WTC11 (cell line): Measurements from ENCODE around the gene MRPS16. TPM values are rescaled to one million over a fixed set of nuclear protein-coding genes. Genes with fewer than 3 reads are reported as not detected.
A peak's percentile ranks its signal among the peaks of the same experiment; 100 is the strongest.

Source experiments
- ATAC-seq: fragments of 200-7000 bp; cut with Tn5 transposase; 2 replicates; pipeline ENCODE4 v1.10.0; 2021; ENCODE audit warnings: mild to moderate bottlenecking, moderate library complexity
- CTCF ChIA-PET: fragments of 300-600 bp; sonication (Branson Sonifier 250); formaldehyde crosslinking; loops from one replicate; lab custom pipeline; 2021; ENCODE audit warnings: antibody characterized with exemption; lab: Charles Lee
- POLR2A ChIA-PET: fragments of 350-600 bp; sonication (Branson Sonifier 250); formaldehyde crosslinking; loops from one replicate; lab custom pipeline; 2021; ENCODE audit warnings: antibody characterized with exemption; lab: Charles Lee
- DNase-seq: peaks from one replicate; pipeline ENCODE4 v3.0.0; 2021; ENCODE audit warnings: low spot score
- H3K27ac Mint-ChIP-seq: 2 replicates; pipeline ENCODE4 v1.8.0; 2021; ENCODE audit warnings: mixed read lengths
- H3K27me3 Mint-ChIP-seq: 2 replicates; pipeline ENCODE4 v1.8.0; 2021; ENCODE audit warnings: low read depth, mild to moderate bottlenecking, moderate library complexity, mixed read lengths
- H3K36me3 Mint-ChIP-seq: 2 replicates; pipeline ENCODE4 v1.8.0; 2021; ENCODE audit warnings: mixed read lengths
- H3K4me1 Mint-ChIP-seq: 2 replicates; pipeline ENCODE4 v1.8.0; 2022; ENCODE audit warnings: mixed read lengths
- H3K4me3 Mint-ChIP-seq: 2 replicates; pipeline ENCODE4 v1.8.0; 2021; ENCODE audit warnings: mild to moderate bottlenecking, moderate library complexity, mixed read lengths
- H3K9me3 Mint-ChIP-seq: 2 replicates; pipeline ENCODE4 v1.8.0; 2021; ENCODE audit warnings: mixed read lengths
- ATF3 ChIP-seq: sonication (generic); formaldehyde crosslinking; conservative IDR thresholded peaks from 2 replicates; pipeline ENCODE4 v1.8.1; 2022; ENCODE audit warnings: mild to moderate bottlenecking, missing genetic modification reagents
- CDX4 ChIP-seq: fragments of 250-450 bp; sonication (Bioruptor Pico); IDR thresholded peaks from 2 replicates; pipeline ENCODE4 v1.9.0; 2021; ENCODE audit warnings: moderate library complexity, mild to moderate bottlenecking, inconsistent platforms, borderline replicate concordance
- CREB1 ChIP-seq: sonication (generic); formaldehyde crosslinking; IDR thresholded peaks from 2 replicates; pipeline ENCODE4 v1.8.0; 2023; ENCODE audit warnings: mild to moderate bottlenecking, missing genetic modification reagents
- E2F4 ChIP-seq: sonication (generic); formaldehyde crosslinking; IDR thresholded peaks from 2 replicates; pipeline ENCODE4 v1.8.1; 2022; ENCODE audit warnings: low read depth, mild to moderate bottlenecking, moderate library complexity, missing genetic modification reagents, borderline replicate concordance
- EMX1 ChIP-seq: fragments of 250-450 bp; sonication (Bioruptor Pico); IDR thresholded peaks from 2 replicates; pipeline ENCODE4 v1.8.0; 2021; ENCODE audit warnings: mild to moderate bottlenecking
- FOXP1 ChIP-seq: sonication (generic); formaldehyde crosslinking; IDR thresholded peaks from 2 replicates; pipeline ENCODE4 v1.8.0; 2022; ENCODE audit warnings: missing genetic modification reagents, mild to moderate bottlenecking, moderate library complexity, borderline replicate concordance
- HMGA2 ChIP-seq: fragments of 250-450 bp; sonication (Bioruptor Pico); IDR thresholded peaks from 2 replicates; pipeline ENCODE4 v1.4.0; 2021; ENCODE audit warnings: mild to moderate bottlenecking, moderate library complexity
- HMGXB4 ChIP-seq: sonication (generic); formaldehyde crosslinking; IDR thresholded peaks from 2 replicates; pipeline ENCODE4 v1.8.1; 2023; ENCODE audit warnings: mild to moderate bottlenecking, moderate library complexity, missing genetic modification reagents
- MXD4 ChIP-seq: fragments of 250-450 bp; sonication (Bioruptor Pico); IDR thresholded peaks from 2 replicates; pipeline ENCODE4 v1.8.0; 2021; ENCODE audit warnings: mild to moderate bottlenecking, moderate library complexity, borderline replicate concordance
- MYBL2 ChIP-seq: sonication (generic); formaldehyde crosslinking; IDR thresholded peaks from 2 replicates; pipeline ENCODE4 v1.8.1; 2023; ENCODE audit warnings: mild to moderate bottlenecking, moderate library complexity, missing genetic modification reagents
- NFE2L1 ChIP-seq: sonication (generic); formaldehyde crosslinking; IDR thresholded peaks from 2 replicates; pipeline ENCODE4 v1.8.1; 2023; ENCODE audit warnings: missing genetic modification reagents
- NR2C2 ChIP-seq: sonication (generic); formaldehyde crosslinking; IDR thresholded peaks from 2 replicates; pipeline ENCODE4 v1.8.0; 2022; ENCODE audit warnings: mild to moderate bottlenecking, missing genetic modification reagents
- PREB ChIP-seq: sonication (generic); formaldehyde crosslinking; IDR thresholded peaks from 2 replicates; pipeline ENCODE4 v1.8.1; 2022; ENCODE audit warnings: mild to moderate bottlenecking, missing genetic modification reagents, moderate library complexity, borderline replicate concordance
- RELA ChIP-seq: sonication (generic); formaldehyde crosslinking; IDR thresholded peaks from 2 replicates; pipeline ENCODE4 v1.8.1; 2022; ENCODE audit warnings: missing genetic modification reagents, mild to moderate bottlenecking, borderline replicate concordance
- RORB ChIP-seq: fragments of 250-450 bp; sonication (Bioruptor Pico); IDR thresholded peaks from 2 replicates; pipeline ENCODE4 v1.9.0; 2021; ENCODE audit warnings: mild to moderate bottlenecking
- SMAD4 ChIP-seq: sonication (generic); formaldehyde crosslinking; IDR thresholded peaks from 2 replicates; pipeline ENCODE4 v1.8.0; 2022; ENCODE audit warnings: mild to moderate bottlenecking, missing genetic modification reagents
- SOX15 ChIP-seq: fragments of 250-450 bp; sonication (Bioruptor Pico); IDR thresholded peaks from 2 replicates; pipeline ENCODE4 v1.9.0; 2021; ENCODE audit warnings: mild to moderate bottlenecking
- TP53 ChIP-seq: sonication (generic); formaldehyde crosslinking; IDR thresholded peaks from 2 replicates; pipeline ENCODE4 v1.8.1; 2023; ENCODE audit warnings: mild to moderate bottlenecking, missing genetic modification reagents
- USF1 ChIP-seq: sonication (generic); formaldehyde crosslinking; IDR thresholded peaks from 2 replicates; pipeline ENCODE4 v1.8.0; 2022; ENCODE audit warnings: mild to moderate bottlenecking, missing genetic modification reagents
- ZBTB43 ChIP-seq: sonication (generic); formaldehyde crosslinking; IDR thresholded peaks from 2 replicates; pipeline ENCODE4 v1.8.1; 2023; ENCODE audit warnings: mild to moderate bottlenecking, missing genetic modification reagents
- ZNF396 ChIP-seq: fragments of 250-450 bp; sonication (Bioruptor Pico); IDR thresholded peaks from 2 replicates; pipeline ENCODE4 v1.8.0; 2021; ENCODE audit warnings: mild to moderate bottlenecking, moderate library complexity, borderline replicate concordance
- total RNA-seq: library from RNA; stranded (reverse); gene quantifications from 3 replicates; pipeline ENCODE4 v1.2.3, GENCODE V29; 2021

The MRPS16 gene
- total RNA-seq, 1 experiment from 2014 or later = 157 TPM

- peak overlapping the region; percentile 98 for H3K27ac Mint-ChIP-seq
Observed at GRCh38 chr10:73251683-73252444, 580 bp downstream of the MRPS16 start.

GRCh38 chr10:73248259-73248724, 4.2 kb downstream of the MRPS16 start:
- Mint-ChIP-seq H3K4me1 (peaks cover 41% of the 10 kb centered on the region), H3K27ac (peak overlapping the region; percentile 100)
- POLR2A ChIA-PET = interaction anchor here (1.3 kb wide), 2 partner anchors 342 to 377 kb away, joined by 3 read pairs; no protein-coding TSS in a partner anchor
- TF ChIP-seq TP53 (CRISPR knock-in tag) (no peak), CDX4 (CRISPR knock-in tag) (no peak), NR2C2 (no peak), MYBL2 (CRISPR knock-in tag) (no peak), HMGA2 (no peak), CREB1 (CRISPR knock-in tag) (no peak), RORB (CRISPR knock-in tag) (no peak), HMGXB4 (CRISPR knock-in tag) (no peak), SMAD4 (CRISPR knock-in tag) (no peak), FOXP1 (CRISPR knock-in tag) (no peak), RELA (no peak), NFE2L1 (CRISPR knock-in tag) (no peak), ZNF396 (CRISPR knock-in tag) (no peak), USF1 (CRISPR knock-in tag) (no peak)

More at GRCh38 chr10:73251683-73252444, 580 bp downstream of the MRPS16 start:
- ATAC-seq = no peak
- DNase-seq = no peak
- TF ChIP-seq ZBTB43 (CRISPR knock-in tag) (0 out of 2 replicates have a peak, but pooled peaks have one; percentile 57), SOX15 (no peak), MXD4 (CRISPR knock-in tag) (no peak), E2F4 (CRISPR knock-in tag) (0 out of 2 replicates have a peak, but pooled peaks have one; percentile 40), ATF3 (no peak), EMX1 (CRISPR knock-in tag) (0 out of 2 replicates have a peak, but pooled peaks have one; percentile 21), PREB (no peak)
- TF ChIP-seq, all 79 proteins: peak for 3
- ChIA-PET POLR2A (interaction anchor here (0.6 to 1.2 kb wide), 3 partner anchors 84 to 885 kb away, joined by 3 to 5 read pairs (median 5); partner anchors contain the start of genes CFAP70, ECD and FAM149B1), CTCF (interaction anchor here (0.7 to 1.4 kb wide), 3 partner anchors 12 to 257 kb away, joined by 3 to 5 read pairs (median 3); partner anchors contain the start of gene P4HA1)
- no peaks in the 10 kb centered on the region for H3K9me3 Mint-ChIP-seq
- no peaks in the 10 kb centered on the region for H3K27me3 Mint-ChIP-seq
- peaks cover 30% of the 10 kb centered on the region for H3K36me3 Mint-ChIP-seq
- peaks cover 28% of the 10 kb centered on the region for H3K4me1 Mint-ChIP-seq
- H3K4me3 Mint-ChIP-seq = peak overlapping the region; percentile 95

More at GRCh38 chr10:73248259-73248724, 4.2 kb downstream of the MRPS16 start:
- no peak for ATAC-seq
- Mint-ChIP-seq H3K9me3 (no peaks in the 10 kb centered on the region), H3K4me3 (peak overlapping the region; percentile 94), H3K36me3 (peaks cover 59% of the 10 kb centered on the region), H3K27me3 (no peaks in the 10 kb centered on the region)
- no peak for DNase-seq
- CTCF ChIA-PET = no interaction called here
